ENCODE data around the gene A4GALT. TPM values are rescaled to one million over a fixed set of nuclear protein-coding genes. Genes with fewer than 3 reads are reported as not detected.

A4GALT gene
- total and polyA plus RNA-seq, 11 donors = 30.7 to 230 (median 67.2) TPM

DNA sequence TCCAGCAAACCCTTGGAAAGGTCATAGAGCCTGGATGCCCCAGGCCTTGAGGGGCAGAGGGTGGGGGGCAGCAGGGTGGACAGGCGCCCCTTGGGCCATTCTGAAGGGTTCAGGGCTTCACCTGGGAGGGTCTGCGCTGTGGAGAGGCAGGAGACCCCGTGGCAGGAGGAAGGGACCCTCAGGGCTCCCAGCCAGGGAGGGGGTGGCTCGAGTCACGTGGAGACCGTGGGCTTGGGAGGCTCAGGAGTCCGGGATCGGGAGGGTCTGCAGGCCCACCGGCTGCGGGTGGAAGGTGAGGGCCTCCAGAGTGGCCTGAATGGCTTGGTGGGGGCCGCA is 48.5 kb upstream of the A4GALT start:
- Histone ChIP-seq H3K4me3 (no peak overlapping the region), H3K4me1 (peaks cover 0 to 29% (median 9%) of the 10 kb centered on the region in 12 donors), H3K27me3 (no peaks in the 10 kb centered on the region), H3K36me3 (no peaks in the 10 kb centered on the region), H3K9me3 (no peaks in the 10 kb centered on the region), H3K27ac (no peak overlapping the region)
- ATAC-seq (no peak), DNase-seq (no peak)
- TF ChIP-seq, protein P1, sequence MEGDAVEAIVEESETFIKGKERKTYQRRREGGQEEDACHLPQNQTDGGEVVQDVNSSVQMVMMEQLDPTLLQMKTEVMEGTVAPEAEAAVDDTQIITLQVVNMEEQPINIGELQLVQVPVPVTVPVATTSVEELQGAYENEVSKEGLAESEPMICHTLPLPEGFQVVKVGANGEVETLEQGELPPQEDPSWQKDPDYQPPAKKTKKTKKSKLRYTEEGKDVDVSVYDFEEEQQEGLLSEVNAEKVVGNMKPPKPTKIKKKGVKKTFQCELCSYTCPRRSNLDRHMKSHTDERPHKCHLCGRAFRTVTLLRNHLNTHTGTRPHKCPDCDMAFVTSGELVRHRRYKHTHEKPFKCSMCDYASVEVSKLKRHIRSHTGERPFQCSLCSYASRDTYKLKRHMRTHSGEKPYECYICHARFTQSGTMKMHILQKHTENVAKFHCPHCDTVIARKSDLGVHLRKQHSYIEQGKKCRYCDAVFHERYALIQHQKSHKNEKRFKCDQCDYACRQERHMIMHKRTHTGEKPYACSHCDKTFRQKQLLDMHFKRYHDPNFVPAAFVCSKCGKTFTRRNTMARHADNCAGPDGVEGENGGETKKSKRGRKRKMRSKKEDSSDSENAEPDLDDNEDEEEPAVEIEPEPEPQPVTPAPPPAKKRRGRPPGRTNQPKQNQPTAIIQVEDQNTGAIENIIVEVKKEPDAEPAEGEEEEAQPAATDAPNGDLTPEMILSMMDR (IDR thresholded peaks at IDR 0.05) = no peak
- TF ChIP-seq POLR2A (IDR thresholded peaks at IDR 0.05) = no peak
- 87 to 97% (median 94%) methylated on average over 9 to 11 of the region's 11 CpGs for WGBS, 4 donors
- intact Hi-C loops (cut with DNase I) = no loop called here

DNA sequence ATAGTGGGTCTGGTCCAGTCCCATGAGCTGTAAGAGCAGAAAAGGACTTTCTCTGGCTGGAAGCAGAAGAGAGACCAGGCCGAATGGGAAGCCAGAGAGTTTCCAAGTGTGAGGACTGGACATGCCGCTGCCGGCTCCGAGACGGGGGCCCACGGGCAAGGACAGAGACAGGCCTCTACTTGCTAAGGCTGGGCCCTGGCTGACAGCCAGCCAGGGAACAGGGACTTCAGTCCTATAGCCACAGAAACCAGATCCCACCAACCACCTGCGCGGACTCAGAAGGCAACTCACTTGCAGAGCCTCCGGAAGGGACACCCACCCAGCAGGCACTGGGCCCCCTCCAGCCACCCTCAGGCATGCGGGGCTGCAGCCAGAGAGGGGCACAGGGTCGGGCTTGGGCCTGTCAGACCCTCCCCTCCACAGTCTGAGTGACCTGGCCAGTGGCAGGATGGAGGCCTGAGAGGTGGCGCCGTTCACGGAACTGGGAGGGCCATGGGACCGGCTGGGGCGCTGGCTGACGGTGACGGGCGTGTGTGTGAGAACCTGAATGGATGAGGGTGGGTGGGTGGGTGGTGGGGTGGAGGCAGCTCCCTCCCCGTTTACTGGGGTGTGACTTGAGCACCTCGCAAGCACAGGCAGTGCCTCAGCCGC is 47.8 kb upstream of the A4GALT start:
- Histone ChIP-seq H3K4me1 (peaks cover 0 to 27% (median 9%) of the 10 kb centered on the region in 12 donors), H3K36me3 (no peaks in the 10 kb centered on the region), H3K4me3 (no peak overlapping the region), H3K27ac (no peak overlapping the region), H3K27me3 (no peaks in the 10 kb centered on the region), H3K9me3 (no peaks in the 10 kb centered on the region)
- no peak for ATAC-seq
- TF ChIP-seq, protein P1 (IDR thresholded peaks at IDR 0.05) = no peak
- TF ChIP-seq POLR2A (IDR thresholded peaks at IDR 0.05) = no peak
- intact Hi-C loops (cut with DNase I) = no loop called here
- WGBS, 4 donors = 90 to 98% (median 91%) methylated on average over 19 to 22 of the region's 22 CpGs
- DNase-seq = no peak

DNA sequence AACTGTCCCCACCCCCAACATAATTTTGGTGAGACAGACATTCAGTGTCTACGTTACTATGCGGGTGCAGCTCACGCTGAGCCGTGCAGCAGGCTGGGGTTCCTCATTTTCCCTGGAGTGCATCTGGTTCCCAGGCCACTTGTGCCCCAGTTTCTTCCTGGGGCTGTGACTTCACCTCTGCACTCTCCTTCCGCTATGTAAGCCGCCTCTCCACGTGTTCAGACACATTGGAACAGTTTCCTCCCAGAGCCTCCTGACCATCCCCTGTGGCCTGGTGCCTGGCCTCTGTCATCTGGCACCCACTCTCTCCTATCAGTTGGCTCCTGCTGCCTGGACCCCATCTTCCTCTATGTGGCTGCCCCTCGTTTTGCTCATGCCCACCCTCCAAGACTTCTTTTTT is 46.2 kb upstream of the A4GALT start:
- 54 to 69% (median 60%) methylated on average over 8 of the region's 8 CpGs for WGBS, 4 donors
- peak in 4 of 5 donors; percentile 42 to 63 (median 58) for DNase-seq

DNA sequence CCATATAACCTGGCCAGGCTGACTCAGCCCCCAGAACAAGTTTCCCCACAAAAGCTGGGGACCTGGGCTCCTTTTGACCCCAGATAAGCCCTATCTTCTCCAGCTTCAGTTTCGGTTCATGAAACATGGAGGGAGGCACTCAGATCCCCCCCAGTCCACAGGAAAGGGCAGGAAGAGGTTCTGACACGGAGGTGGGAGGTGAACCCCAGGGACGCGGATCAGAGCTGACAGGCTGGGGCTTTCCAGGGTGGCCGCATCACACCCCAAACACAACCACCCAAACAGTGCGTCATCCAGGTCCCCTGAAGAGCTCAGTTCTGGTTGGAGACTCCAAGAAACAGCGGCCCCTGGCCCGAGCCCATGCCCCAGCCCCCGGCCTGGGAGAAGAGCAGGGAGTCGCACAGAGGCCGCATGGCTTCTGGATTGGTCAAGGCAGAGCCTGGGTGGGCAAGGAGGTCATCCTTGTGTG is 44.3 kb upstream of the A4GALT start:
- Histone ChIP-seq H3K9me3 (no peaks in the 10 kb centered on the region), H3K36me3 (no peaks in the 10 kb centered on the region), H3K27me3 (no peaks in the 10 kb centered on the region), H3K27ac (no peak overlapping the region), H3K4me1 (peaks cover 0 to 16% (median 6%) of the 10 kb centered on the region in 12 donors), H3K4me3 (no peak overlapping the region)
- ATAC-seq (no peak), DNase-seq (no peak)
- intact Hi-C loops (cut with DNase I) = no loop called here
- WGBS, 4 donors = 80 to 89% (median 86%) methylated on average over 6 to 11 of the region's 11 CpGs
- no peak for TF ChIP-seq POLR2A (IDR thresholded peaks at IDR 0.05)
- TF ChIP-seq, protein P1 (IDR thresholded peaks at IDR 0.05) = no peak

More for the DNA sequence above, 46.2 kb upstream of the A4GALT start:
- H3K4me1 ChIP-seq = peaks cover 0 to 19% (median 8%) of the 10 kb centered on the region in 12 donors
- H3K27me3 ChIP-seq = no peaks in the 10 kb centered on the region
- H3K27ac ChIP-seq = no peak overlapping the region
- no peaks in the 10 kb centered on the region for H3K9me3 ChIP-seq
- peak; percentile 55 to 86 (median 68) for ATAC-seq
- TF ChIP-seq, protein P1 (IDR thresholded peaks at IDR 0.05) = no peak
- TF ChIP-seq POLR2A (IDR thresholded peaks at IDR 0.05) = no peak
- intact Hi-C loops (cut with DNase I) = no loop called here
- H3K36me3 ChIP-seq = no peaks in the 10 kb centered on the region
- H3K4me3 ChIP-seq = no peak overlapping the region

Data from heart left ventricle (tissue), 16 donors.